EH (cell line): Measurements from ENCODE around the gene TPPP.

Experiments used
- DNase-seq: peaks from one replicate; pipeline ENCODE4 v3.0.0-alpha.2; 2015; ENCODE audit warnings: low read depth

TPPP gene

GRCh38 chr5:624951-625230, 68.3 kb downstream of the TPPP start:
- no peak for DNase-seq

GRCh38 chr5:624118-624950, 68.8 kb downstream of the TPPP start:
- DNase-seq = no peak

- no peak for DNase-seq
Observed at GRCh38 chr5:623531-623930, 69.6 kb downstream of the TPPP start.

- no peak for DNase-seq
Observed at GRCh38 chr5:622946-623522, 70.1 kb downstream of the TPPP start.

- no peak for DNase-seq
Observed at GRCh38 chr5:622359-622758, 70.8 kb downstream of the TPPP start.

GRCh38 chr5:621341-621761, 71.8 kb downstream of the TPPP start:
- DNase-seq = no peak

- DNase-seq = no peak
Observed at GRCh38 chr5:620586-621180, 72.5 kb downstream of the TPPP start.

GRCh38 chr5:620152-620551, 73.0 kb downstream of the TPPP start:
- DNase-seq = no peak

- no peak for DNase-seq
Observed at GRCh38 chr5:619444-619843, 73.7 kb downstream of the TPPP start.

GRCh38 chr5:618450-618849, 74.7 kb downstream of the TPPP start:
- DNase-seq = no peak

- no peak for DNase-seq
Observed at GRCh38 chr5:617896-618295, 75.3 kb downstream of the TPPP start.

GRCh38 chr5:616484-617039, 76.6 kb downstream of the TPPP start:
- DNase-seq = peak; percentile 4

GRCh38 chr5:612498-613424, 80.4 kb downstream of the TPPP start:
- DNase-seq = peak; percentile 16

GRCh38 chr5:611731-612486, 81.2 kb downstream of the TPPP start, which contains the start of gene CEP72:
Gene CEP72 (plus strand): TSS chr5:612340. CDS start chr5:612362, 22 bp downstream.
- DNase-seq = peak; percentile 86

- no peak for DNase-seq
Observed at GRCh38 chr5:610744-611730, 82.1 kb downstream of the TPPP start.

GRCh38 chr5:610011-610743, 83.0 kb downstream of the TPPP start:
- DNase-seq = no peak
